ENCODE data around the gene DMGDH. TPM values are rescaled to one million over a fixed set of nuclear protein-coding genes. Genes with fewer than 3 reads are reported as not detected.

DMGDH gene
- 1 to 10 TPM in 1 of 2 donors, not detected in 1; 1.3 TPM for total RNA-seq

DNA sequence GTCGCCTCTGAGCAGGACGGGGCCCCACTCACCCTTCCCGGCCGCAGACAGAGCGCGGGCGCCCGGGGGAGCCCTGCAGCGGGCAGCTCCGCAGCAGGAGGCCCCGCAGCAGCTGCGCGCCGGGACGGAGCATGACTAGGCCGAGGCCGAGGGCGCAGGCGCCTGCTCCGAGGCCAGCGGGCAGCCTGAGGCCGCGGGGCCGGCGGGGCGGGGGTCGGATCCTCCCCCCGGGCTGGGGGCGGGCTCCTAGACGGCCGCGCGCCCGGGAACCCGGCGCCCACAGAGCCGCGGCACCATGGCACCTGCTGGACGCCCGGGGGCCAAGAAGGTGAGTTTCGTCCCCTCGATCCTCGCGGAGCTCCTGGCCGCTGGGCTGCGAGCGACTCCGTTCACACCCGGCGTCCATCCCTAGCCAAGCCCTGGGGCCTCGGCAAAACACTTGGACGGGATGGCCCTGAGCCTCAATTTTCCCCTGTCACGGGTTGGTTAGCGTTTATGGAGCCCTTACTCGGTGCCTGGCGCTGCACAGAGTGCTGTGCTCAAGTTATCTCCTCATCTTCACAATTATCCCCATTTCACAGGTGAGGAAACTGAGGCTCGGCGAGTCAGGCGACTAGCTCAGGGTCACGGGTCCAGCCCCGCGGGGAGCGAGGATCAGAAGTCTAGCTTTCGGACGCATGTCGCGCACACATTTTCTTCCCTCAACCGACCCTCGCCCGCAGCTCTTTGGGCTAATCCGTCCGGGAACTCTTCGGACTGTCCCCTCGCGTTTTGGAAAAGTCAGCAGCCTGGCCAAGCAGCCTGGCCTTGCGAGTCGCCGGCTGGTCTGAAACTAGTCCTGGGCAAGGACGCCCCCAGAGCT, at the start of gene DMGDH, which contains the start of gene BHMT2:
TSS of gene DMGDH (minus strand) at position 187 of the 862 bp plus-strand sequence. CDS start at position 133, 54 bp downstream.
TSS of gene BHMT2 (plus strand) at position 280 of the 862 bp plus-strand sequence. CDS start at position 296, 16 bp downstream.
- H3K9me3 Mint-ChIP-seq, result no peaks in the 10 kb centered on the region
- H3K4me3 Mint-ChIP-seq, result no peak within 1 kb of the TSS
- ATAC-seq, result peak in 1 of 2 donors; percentile 9
- H3K27me3 Mint-ChIP-seq, result peaks cover 26 to 31% of the 10 kb centered on the region in 2 donors
- no peak for DNase-seq (ENCODE audit: low spot score)
- no peaks in the 10 kb centered on the region for H3K36me3 Mint-ChIP-seq
- no peak within 1 kb of the TSS for H3K27ac Mint-ChIP-seq
- H3K4me1 Mint-ChIP-seq (ENCODE audit: low read depth in 2 of 2), result peaks cover 0 to 2% of the 10 kb centered on the region in 2 donors

GRCh38 chr5:79112703-79113058, 43.2 kb upstream of the DMGDH start:
- ATAC-seq (no peak), DNase-seq (ENCODE audit: low spot score) (no peak)
- Mint-ChIP-seq H3K4me1 (ENCODE audit: low read depth in 2 of 2) (no peaks in the 10 kb centered on the region), H3K27me3 (peaks cover 22 to 29% of the 10 kb centered on the region in 2 donors), H3K9me3 (no peaks in the 10 kb centered on the region), H3K4me3 (no peak overlapping the region), H3K36me3 (no peaks in the 10 kb centered on the region), H3K27ac (no peak overlapping the region)

DNA sequence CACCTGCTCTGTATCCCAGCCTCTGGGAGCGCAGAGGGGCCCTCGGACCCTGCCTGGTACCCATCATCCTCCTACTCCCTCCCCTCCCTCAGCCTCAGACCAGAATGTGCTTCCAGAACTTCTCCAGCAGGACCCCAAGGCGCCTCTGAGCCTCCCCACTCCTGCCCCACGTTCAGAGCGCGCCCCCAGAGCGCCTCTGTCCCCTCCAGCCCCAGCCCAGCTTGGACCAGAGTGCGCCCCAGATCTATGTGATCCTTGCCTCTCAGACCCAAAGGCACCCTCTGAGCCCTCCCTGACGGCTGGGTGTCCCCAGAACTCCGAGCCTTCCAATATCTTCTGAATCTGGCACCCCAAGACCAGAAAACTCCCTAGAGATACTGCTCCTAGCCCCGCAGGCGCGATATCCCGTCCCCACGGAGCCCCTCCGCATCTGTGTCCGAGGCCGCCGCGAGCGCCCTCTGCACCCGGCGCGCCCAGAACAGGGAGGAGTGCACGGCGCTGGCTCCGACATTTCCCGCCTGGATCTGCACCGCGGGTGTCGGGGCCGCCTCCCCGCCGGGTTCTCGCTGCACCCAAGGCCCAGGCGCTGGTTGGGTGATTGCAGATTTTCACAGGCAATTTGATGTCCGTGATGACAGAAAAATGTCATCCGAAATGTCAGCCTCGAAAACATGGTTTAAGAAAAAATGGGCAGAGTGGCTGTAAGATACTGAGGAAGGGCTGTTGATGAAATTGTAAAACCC, 42.7 kb upstream of the DMGDH start:
- no peaks in the 10 kb centered on the region for H3K36me3 Mint-ChIP-seq
- H3K27me3 Mint-ChIP-seq, result peaks cover 22 to 29% of the 10 kb centered on the region in 2 donors
- H3K27ac Mint-ChIP-seq, result no peak overlapping the region
- no peaks in the 10 kb centered on the region for H3K4me1 Mint-ChIP-seq (ENCODE audit: low read depth in 2 of 2)
- ATAC-seq (peak in 1 of 2 donors; percentile 43), DNase-seq (ENCODE audit: low spot score) (no peak)
- no peaks in the 10 kb centered on the region for H3K9me3 Mint-ChIP-seq
- H3K4me3 Mint-ChIP-seq, result no peak overlapping the region

GRCh38 chr5:79111387-79111959, 42.0 kb upstream of the DMGDH start, which contains the start of gene BHMT:
TSS of gene BHMT (plus strand) at chr5:79111809. CDS start at chr5:79111886, 77 bp downstream.
- no peak within 1 kb of the TSS for H3K4me3 Mint-ChIP-seq
- H3K4me1 Mint-ChIP-seq (ENCODE audit: low read depth in 2 of 2), result no peaks in the 10 kb centered on the region

GRCh38 chr5:79109527-79110492, 40.3 kb upstream of the DMGDH start:
- Mint-ChIP-seq H3K9me3 (no peaks in the 10 kb centered on the region), H3K27me3 (peaks cover 31 to 45% of the 10 kb centered on the region in 2 donors), H3K36me3 (no peaks in the 10 kb centered on the region), H3K27ac (no peak overlapping the region), H3K4me3 (no peak overlapping the region), H3K4me1 (ENCODE audit: low read depth in 2 of 2) (no peaks in the 10 kb centered on the region)
- DNase-seq (ENCODE audit: low spot score) (no peak), ATAC-seq (no peak)

More at GRCh38 chr5:79111387-79111959, 42.0 kb upstream of the DMGDH start, which contains the start of gene BHMT:
- no peaks in the 10 kb centered on the region for H3K9me3 Mint-ChIP-seq
- ATAC-seq (peak in 1 of 2 donors; percentile 7), DNase-seq (ENCODE audit: low spot score) (no peak)
- H3K27ac Mint-ChIP-seq, result no peak within 1 kb of the TSS
- H3K36me3 Mint-ChIP-seq, result no peaks in the 10 kb centered on the region
- peaks cover 25 to 32% of the 10 kb centered on the region in 2 donors for H3K27me3 Mint-ChIP-seq

DNA sequence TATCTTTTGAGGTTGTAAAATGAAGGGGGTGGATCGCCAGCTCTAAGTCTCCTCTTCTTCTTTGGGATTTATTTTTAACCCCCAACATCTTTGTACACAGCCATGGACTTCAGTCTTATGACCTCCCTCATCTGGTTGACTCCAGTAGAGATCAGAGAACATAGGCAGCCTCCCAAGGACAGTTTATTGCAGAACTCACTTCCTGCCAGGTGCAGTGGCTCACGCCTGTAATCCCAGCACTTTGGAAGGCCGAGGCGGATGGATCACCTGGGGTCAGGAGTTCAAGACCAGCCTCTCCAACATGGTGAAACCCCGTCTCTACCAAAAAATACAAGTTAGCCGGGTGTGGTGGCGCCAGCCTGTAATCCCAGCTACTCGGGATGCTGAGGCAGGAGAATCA, 39.3 kb upstream of the DMGDH start:
- H3K27me3 Mint-ChIP-seq, result peaks cover 34 to 45% of the 10 kb centered on the region in 2 donors
- DNase-seq (ENCODE audit: low spot score) (no peak), ATAC-seq (no peak)
- no peaks in the 10 kb centered on the region for H3K9me3 Mint-ChIP-seq
- H3K4me3 Mint-ChIP-seq, result no peak overlapping the region
- H3K36me3 Mint-ChIP-seq, result no peaks in the 10 kb centered on the region
- H3K4me1 Mint-ChIP-seq (ENCODE audit: low read depth in 2 of 2), result no peaks in the 10 kb centered on the region
- H3K27ac Mint-ChIP-seq, result no peak overlapping the region

DNA sequence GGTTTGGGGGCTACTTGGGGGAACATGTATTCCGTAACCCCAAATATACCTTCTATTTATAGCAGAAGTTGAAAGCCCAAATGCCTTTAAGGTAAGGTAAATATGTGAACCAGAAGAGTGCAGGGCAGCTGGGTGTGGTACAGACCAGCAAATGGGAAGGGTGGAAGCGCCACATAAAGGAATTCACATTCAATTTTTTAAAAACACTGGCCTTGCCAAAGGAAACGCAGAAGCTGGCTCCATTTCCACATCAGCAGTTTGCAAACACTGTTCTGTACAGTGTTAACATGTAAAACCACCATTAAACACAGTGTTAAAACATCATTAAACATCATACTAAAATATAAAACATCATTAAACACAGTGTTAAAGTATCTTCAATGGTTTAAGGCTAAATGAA, 38.6 kb upstream of the DMGDH start:
- H3K27me3 Mint-ChIP-seq, result peaks cover 34 to 45% of the 10 kb centered on the region in 2 donors
- H3K4me3 Mint-ChIP-seq, result no peak overlapping the region
- H3K27ac Mint-ChIP-seq, result no peak overlapping the region
- no peaks in the 10 kb centered on the region for H3K36me3 Mint-ChIP-seq
- no peaks in the 10 kb centered on the region for H3K9me3 Mint-ChIP-seq
- no peak for DNase-seq (ENCODE audit: low spot score)
- H3K4me1 Mint-ChIP-seq (ENCODE audit: low read depth in 2 of 2), result no peaks in the 10 kb centered on the region
- ATAC-seq, result no peak

DNA sequence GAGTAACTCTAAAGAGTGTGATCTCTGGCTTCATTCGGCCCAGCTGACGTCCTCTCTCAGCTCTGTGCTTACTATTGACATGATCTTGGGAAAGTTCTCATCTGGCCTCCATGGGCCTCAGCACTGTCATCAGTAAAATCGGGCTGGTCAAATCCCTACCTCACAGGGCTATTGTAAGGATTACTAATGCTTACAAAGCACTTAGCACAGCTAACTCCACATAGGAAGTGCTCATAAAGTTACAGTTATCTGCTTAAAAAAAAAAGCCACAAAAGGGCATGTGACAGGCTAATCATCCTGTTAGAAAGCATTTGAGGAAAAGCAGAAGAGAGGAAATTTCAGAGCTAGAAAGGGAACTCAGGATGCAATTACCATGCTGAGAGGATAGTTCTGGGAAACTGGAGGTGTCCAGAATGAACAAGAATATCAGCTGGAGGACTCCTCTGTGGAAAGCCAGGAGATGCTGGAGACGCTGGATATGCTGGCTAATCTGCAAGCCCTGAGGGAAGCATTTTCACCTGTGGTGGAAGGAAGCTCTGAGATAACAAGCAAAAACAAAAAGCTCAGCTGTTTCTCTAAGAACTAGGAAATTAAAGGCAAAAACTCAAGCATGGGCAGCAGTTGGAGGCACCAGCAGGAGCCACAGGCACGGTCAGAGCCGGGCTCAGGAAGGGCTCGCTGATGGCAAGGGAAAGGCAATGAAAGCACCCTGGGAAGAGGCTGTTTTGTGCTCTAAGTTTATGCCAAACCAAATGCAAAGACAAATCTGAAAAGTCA, 37.7 kb upstream of the DMGDH start:
- Mint-ChIP-seq H3K9me3 (no peaks in the 10 kb centered on the region), H3K4me1 (ENCODE audit: low read depth in 2 of 2) (no peaks in the 10 kb centered on the region), H3K27ac (no peak overlapping the region), H3K36me3 (no peaks in the 10 kb centered on the region), H3K27me3 (peaks cover 33 to 37% of the 10 kb centered on the region in 2 donors), H3K4me3 (no peak overlapping the region)
- ATAC-seq (no peak), DNase-seq (ENCODE audit: low spot score) (no peak)

GRCh38 chr5:79105868-79106267, 36.4 kb upstream of the DMGDH start:
- no peaks in the 10 kb centered on the region for H3K9me3 Mint-ChIP-seq
- no peak overlapping the region for H3K4me3 Mint-ChIP-seq
- no peaks in the 10 kb centered on the region for H3K36me3 Mint-ChIP-seq
- no peaks in the 10 kb centered on the region for H3K4me1 Mint-ChIP-seq (ENCODE audit: low read depth in 2 of 2)
- DNase-seq (ENCODE audit: low spot score), result no peak
- H3K27me3 Mint-ChIP-seq, result peaks cover 23 to 31% of the 10 kb centered on the region in 2 donors
- ATAC-seq, result no peak
- H3K27ac Mint-ChIP-seq, result no peak overlapping the region

DNA sequence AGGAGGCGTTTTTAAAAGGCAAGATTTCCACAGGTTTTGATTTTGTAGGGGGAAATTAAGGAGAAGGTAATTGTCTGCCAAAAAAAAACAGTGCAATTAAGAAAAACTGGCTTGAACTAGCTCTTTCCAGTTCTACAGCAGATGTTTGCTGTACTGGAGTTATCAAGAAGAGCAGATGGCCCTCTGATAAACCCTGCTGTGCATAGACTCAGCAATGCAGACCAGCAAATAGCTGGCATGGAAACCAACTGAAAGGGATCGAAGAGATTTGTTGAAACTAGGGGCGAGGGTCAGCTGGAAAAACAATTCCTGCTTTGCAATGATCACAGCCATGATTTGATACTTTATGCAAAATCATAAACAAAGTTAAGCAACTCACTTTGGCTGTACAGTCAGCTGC, 24.3 kb upstream of the DMGDH start:
- no peak overlapping the region for H3K4me3 Mint-ChIP-seq
- H3K27ac Mint-ChIP-seq, result no peak overlapping the region
- peaks cover 3% of the 10 kb centered on the region for H3K9me3 Mint-ChIP-seq
- no peak for ATAC-seq
- H3K27me3 Mint-ChIP-seq, result peaks cover 11 to 13% of the 10 kb centered on the region in 2 donors
- H3K4me1 Mint-ChIP-seq (ENCODE audit: low read depth in 2 of 2), result no peaks in the 10 kb centered on the region
- no peak for DNase-seq (ENCODE audit: low spot score)
- H3K36me3 Mint-ChIP-seq, result peaks cover 5% of the 10 kb centered on the region

DNA sequence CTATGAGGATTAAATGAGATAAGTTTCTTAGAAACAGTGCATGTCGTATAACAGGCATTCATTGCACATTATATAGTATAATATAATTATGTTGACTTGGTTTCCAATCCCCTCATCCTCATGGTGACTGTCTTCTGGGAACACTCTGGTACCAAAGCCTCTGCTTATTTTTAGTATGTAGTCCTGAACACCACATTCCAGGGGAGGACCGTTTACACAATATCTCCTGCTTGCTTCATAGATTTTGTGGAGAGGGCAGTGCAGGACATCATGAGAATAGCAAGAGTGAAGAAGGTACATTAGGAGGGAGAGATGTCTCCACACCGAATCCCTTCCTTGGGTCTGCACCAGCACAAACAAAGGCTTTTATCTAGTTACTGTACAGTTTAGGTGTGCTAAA, 21.6 kb upstream of the DMGDH start:
- DNase-seq (ENCODE audit: low spot score) (no peak), ATAC-seq (no peak)
- no peak overlapping the region for H3K27ac Mint-ChIP-seq
- no peaks in the 10 kb centered on the region for H3K4me1 Mint-ChIP-seq (ENCODE audit: low read depth in 2 of 2)
- H3K9me3 Mint-ChIP-seq, result peaks cover 3% of the 10 kb centered on the region
- no peak overlapping the region for H3K4me3 Mint-ChIP-seq
- peaks cover 10 to 25% of the 10 kb centered on the region in 2 donors for H3K27me3 Mint-ChIP-seq
- peaks cover 5% of the 10 kb centered on the region for H3K36me3 Mint-ChIP-seq

DNA sequence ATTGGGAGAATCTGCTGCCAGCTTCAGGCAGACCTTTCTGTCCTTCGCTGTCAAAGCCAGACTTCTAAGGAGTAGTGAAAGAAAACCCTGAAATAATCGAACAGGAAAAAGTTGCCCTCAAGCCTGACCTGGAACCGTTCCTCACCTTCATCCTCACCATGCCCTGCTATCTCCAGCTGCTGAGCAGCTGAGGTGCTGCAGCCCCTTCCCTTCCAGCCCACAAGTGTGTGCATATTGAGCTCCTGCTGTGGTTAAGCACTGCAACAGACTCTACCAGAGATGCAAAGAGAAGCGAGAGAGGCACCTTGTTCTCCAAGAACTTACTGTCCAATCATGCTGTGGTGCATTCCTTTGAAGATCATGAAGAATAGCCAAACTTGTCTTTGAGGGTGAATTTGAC, 19.0 kb upstream of the DMGDH start:
- ATAC-seq (peak in 1 of 2 donors; percentile 32), DNase-seq (ENCODE audit: low spot score) (no peak)
- H3K27ac Mint-ChIP-seq, result no peak overlapping the region
- H3K4me1 Mint-ChIP-seq (ENCODE audit: low read depth in 2 of 2), result no peaks in the 10 kb centered on the region
- no peaks in the 10 kb centered on the region for H3K36me3 Mint-ChIP-seq
- no peak overlapping the region for H3K4me3 Mint-ChIP-seq
- H3K9me3 Mint-ChIP-seq, result no peaks in the 10 kb centered on the region
- H3K27me3 Mint-ChIP-seq, result peaks cover 12 to 18% of the 10 kb centered on the region in 2 donors

All from natural killer cell treated with Interleukin-12 subunit alpha and Interleukin-12 subunit beta and Interleukin-15 and Interleukin-18, amount 100 ng/mL, for 72 hours (primary cell).